Heart left ventricle (tissue), 13 donors: Measurements from ENCODE around the gene ANKS3.

Source experiments
- CTCF ChIP-seq, 12 donors: fragments of 200-600 bp; sonication (generic) in 4 of 12; IDR thresholded peaks; one replicate each; pipeline versions ENCODE4 v1.5.0 to v1.8.0; 2018 to 2022; ENCODE audit warnings: antibody characterized with exemption in 12 of 12, mild to moderate bottlenecking in 5 of 12
- POLR2A ChIP-seq, 2 donors: fragments of 450-650 bp; IDR thresholded peaks; one replicate each; pipeline ENCODE4 v1.6.1; 2017; ENCODE audit warnings: antibody characterized with exemption in 2 of 2, mild to moderate bottlenecking in 2 of 2, moderate library complexity in 2 of 2
- donor health status: ischemic (EF 13 %, LVEDD 7.1; RV severe dilation, severe dysfunction).
- donor health status: DM: no; HTN: yes; CAD: no.
- donor health status: DM: no; HTN: no; CAD: no.
- donor health status: ischemic (EF 25% LVEDD 6.9; RV normal size, moderate dysfunction).
- donor health status: ischemic (EF 25% LVEDD 5.7; RV mildly dilated, moderate dysfunction).
- donor health status: ischemic (EF 35%, LVEDD 5.7; RV mildly dilated, moderate dysfunction).
- donor health status: nonischemic (EF 11% LVEDD 7.7; RV severe dilation, severe dysfunction).
- donor health status: DM: yes; HTN: yes; CAD: no.
- donor health status: PGD.
- donor health status: ischemic (EF 29% LVEDD 5.4; RV normal size, mild dysfunction).
- donor health status: nonischemic (EF 23%, LVEDD 6.1; RV moderate dilation, normal function).

GRCh38 chr16:4655801-4656200, 78.3 kb downstream of the ANKS3 start:
- TF ChIP-seq CTCF (IDR thresholded peaks at IDR 0.05): no peak
- TF ChIP-seq POLR2A (IDR thresholded peaks at IDR 0.05): no peak
